Stomach (tissue), 4 donors: Measurements from ENCODE around the gene CLMP.
A peak's percentile ranks its signal among the peaks of the same experiment; 100 is the strongest.

Experiments
- CTCF ChIP-seq, 7 experiments: fragments of 450-650 bp in 4 of 7; fragments of 200-600 bp in 3 of 7; sonication (generic) in 3 of 7; IDR thresholded peaks; one replicate each; pipeline ENCODE4 v1.5.1; 2016 to 2019; ENCODE audit warnings: antibody characterized with exemption in 7 of 7, control low read depth in 2 of 7, mild to moderate bottlenecking in 1 of 7
- POLR2A ChIP-seq, 4 donors: fragments of 450-650 bp; IDR thresholded peaks; one replicate each; pipeline ENCODE4 v1.6.1; 2016; ENCODE audit warnings: antibody characterized with exemption in 4 of 4, control low read depth in 2 of 4, mild to moderate bottlenecking in 1 of 4, moderate library complexity in 1 of 4
- POLR2AphosphoS5 ChIP-seq, 3 donors: sonication (generic); formaldehyde crosslinking; IDR thresholded peaks; one replicate each; pipeline ENCODE4 v1.6.1; 2016; ENCODE audit warnings: antibody characterized with exemption in 3 of 3

DNA sequence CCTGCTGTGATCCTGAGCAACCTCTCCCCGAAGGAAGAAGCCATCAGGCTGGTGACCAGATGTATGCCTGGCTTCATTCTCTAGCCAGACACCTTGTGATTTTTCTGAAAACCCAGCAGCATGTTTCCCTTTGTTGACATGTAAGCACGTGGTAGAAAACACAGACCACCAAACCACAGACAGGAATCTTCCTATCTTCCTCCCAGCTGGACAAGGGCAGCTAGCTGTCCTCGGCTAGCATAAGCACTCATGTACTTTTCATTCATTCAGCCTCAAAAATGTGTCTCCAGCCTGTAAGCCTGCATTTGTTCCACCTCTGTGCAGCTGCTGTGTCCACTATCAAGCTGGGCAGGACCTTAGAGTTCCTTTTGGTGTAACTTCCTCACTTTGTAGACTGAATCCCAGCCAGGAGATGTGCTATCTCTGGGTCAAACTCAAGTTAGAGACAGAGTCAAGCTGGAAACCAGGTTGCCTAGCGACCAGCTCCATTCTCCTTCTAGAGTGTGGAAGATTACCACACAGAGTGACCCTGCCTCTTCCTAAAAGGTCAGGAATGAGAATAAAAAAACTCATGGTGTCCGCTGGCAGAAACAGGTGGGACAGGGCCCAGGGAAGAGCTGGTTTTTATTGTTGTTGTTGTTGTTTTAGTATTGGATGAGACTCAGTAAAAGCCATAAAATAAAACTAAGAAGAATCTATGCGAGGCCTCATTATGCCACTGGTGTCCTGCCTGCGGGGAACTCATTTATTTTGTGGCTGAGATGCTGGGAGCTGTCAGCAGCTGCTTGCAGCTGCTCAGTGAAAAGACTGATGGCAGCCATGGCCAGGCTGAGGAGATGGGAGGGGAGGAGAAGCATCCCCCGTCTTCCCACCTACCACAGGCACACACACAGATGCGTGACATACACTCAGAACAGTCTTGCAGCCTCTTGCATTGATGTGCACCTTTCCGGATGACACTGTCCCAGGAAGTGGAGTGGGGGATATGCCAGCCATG, 7.4 kb upstream of the CLMP start:
- no peak for TF ChIP-seq POLR2A (IDR thresholded peaks at IDR 0.05)
- TF ChIP-seq CTCF (IDR thresholded peaks at IDR 0.05) = no peak
- peak in 1 of 3 donors; percentile 27 for TF ChIP-seq POLR2AphosphoS5 (IDR thresholded peaks at IDR 0.05)
